ENCODE data around the gene TRIM4.
"Not testable (repeated sequence)": the region's sequence is repeated elsewhere in the genome, so short reads cannot be mapped to it uniquely, and the experiment has no call there.

The TRIM4 gene

GRCh38 chr7:99897322-99898022 lies 21.9 kb downstream of the TRIM4 start:
- Histone ChIP-seq H3K4me3 (replicated peaks; ENCODE audit: insufficient read depth, low read length) (no peak overlapping the region), H3K27ac (replicated peaks) (no peak overlapping the region), H3K27me3 (ENCODE audit: insufficient read depth, poor library complexity, severe bottlenecking) (no peaks in the 10 kb centered on the region)
- TF ChIP-seq CTCF (IDR thresholded peaks at IDR 0.05; ENCODE audit: insufficient read depth, low read length) (no peak), SPI1 (IDR thresholded peaks at IDR 0.05; ENCODE audit: borderline replicate concordance, low read depth) (peak; percentile 58), REST (IDR thresholded peaks at IDR 0.05; ENCODE audit: insufficient replicate concordance, low read depth) (no peak), GABPA (IDR thresholded peaks at IDR 0.05; ENCODE audit: low read depth) (peak; percentile 75), POLR2AphosphoS5 (IDR thresholded peaks at IDR 0.05; ENCODE audit: low read depth) (no peak)
- DNase-seq (ENCODE audit: low read depth in 1 of 2, low spot score in 1 of 2) = peak in 1 of 2 experiments; percentile 60

GRCh38 chr7:99894738-99895137 lies 24.6 kb downstream of the TRIM4 start:
- no peak for DNase-seq (ENCODE audit: low read depth in 1 of 2, low spot score in 1 of 2)
- TF ChIP-seq POLR2AphosphoS5 (IDR thresholded peaks at IDR 0.05; ENCODE audit: low read depth) (no peak), CTCF (IDR thresholded peaks at IDR 0.05; ENCODE audit: insufficient read depth, low read length) (no peak), REST (IDR thresholded peaks at IDR 0.05; ENCODE audit: insufficient replicate concordance, low read depth) (no peak), GABPA (IDR thresholded peaks at IDR 0.05; ENCODE audit: low read depth) (no peak), SPI1 (IDR thresholded peaks at IDR 0.05; ENCODE audit: borderline replicate concordance, low read depth) (no peak)
- Histone ChIP-seq H3K27me3 (ENCODE audit: insufficient read depth, poor library complexity, severe bottlenecking) (no peaks in the 10 kb centered on the region), H3K27ac (replicated peaks) (no peak overlapping the region), H3K4me3 (replicated peaks; ENCODE audit: insufficient read depth, low read length) (no peak overlapping the region)

- Histone ChIP-seq H3K27ac (replicated peaks) (no peak overlapping the region), H3K4me3 (replicated peaks; ENCODE audit: insufficient read depth, low read length) (no peak overlapping the region), H3K27me3 (ENCODE audit: insufficient read depth, poor library complexity, severe bottlenecking) (no peaks in the 10 kb centered on the region)
- no peak for TF ChIP-seq POLR2AphosphoS5 (IDR thresholded peaks at IDR 0.05; ENCODE audit: low read depth)
- TF ChIP-seq REST (IDR thresholded peaks at IDR 0.05; ENCODE audit: insufficient replicate concordance, low read depth) = no peak
- TF ChIP-seq SPI1 (IDR thresholded peaks at IDR 0.05; ENCODE audit: borderline replicate concordance, low read depth) = no peak
- no peak for TF ChIP-seq CTCF (IDR thresholded peaks at IDR 0.05; ENCODE audit: insufficient read depth, low read length)
- no peak for TF ChIP-seq GABPA (IDR thresholded peaks at IDR 0.05; ENCODE audit: low read depth)
- DNase-seq (ENCODE audit: low read depth in 1 of 2, low spot score in 1 of 2) = no peak
These were observed 26.1 kb downstream of the TRIM4 start for GRCh38 chr7:99893280-99893679.

GRCh38 chr7:99890348-99890747 lies 29.0 kb downstream of the TRIM4 start:
- DNase-seq (ENCODE audit: low read depth in 1 of 2, low spot score in 1 of 2); H3K27me3 ChIP-seq (ENCODE audit: insufficient read depth, poor library complexity, severe bottlenecking); H3K27ac ChIP-seq (replicated peaks); H3K4me3 ChIP-seq (replicated peaks; ENCODE audit: insufficient read depth, low read length): not testable (repeated sequence)

GRCh38 chr7:99888366-99888765 lies 31.0 kb downstream of the TRIM4 start:
- not testable (repeated sequence) for DNase-seq (ENCODE audit: low read depth in 1 of 2, low spot score in 1 of 2); H3K4me3 ChIP-seq (replicated peaks; ENCODE audit: insufficient read depth, low read length); H3K27ac ChIP-seq (replicated peaks); H3K27me3 ChIP-seq (ENCODE audit: insufficient read depth, poor library complexity, severe bottlenecking)

All from HL-60 (cell line).